ENCODE results near the gene PLA2G1B. TPM values are rescaled to one million over a fixed set of nuclear protein-coding genes. Genes with fewer than 3 reads are reported as not detected.

Gene PLA2G1B
- total RNA-seq, 1 donor from 2014 or later, result not detected

DNA sequence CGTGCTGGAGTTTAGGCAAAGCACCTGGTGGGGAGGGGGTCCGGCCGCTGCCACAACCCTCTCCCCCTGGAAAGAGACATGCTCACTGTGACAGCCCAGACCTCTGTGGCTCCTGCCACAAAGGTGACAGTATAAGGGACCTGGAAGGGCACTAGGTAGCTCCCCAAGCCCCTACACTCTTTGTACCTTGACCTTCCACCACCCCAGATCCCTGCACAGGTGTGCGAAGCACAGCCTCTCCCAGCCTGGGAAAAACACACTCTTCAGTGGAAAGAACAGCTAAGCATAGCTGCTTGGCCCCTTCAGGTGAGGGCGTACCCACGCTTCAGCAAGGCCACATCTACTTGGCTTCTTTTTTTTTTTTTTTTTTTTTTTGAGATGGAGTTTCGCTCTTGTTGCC is 4.9 kb upstream of the PLA2G1B start:
- Mint-ChIP-seq H3K9me3 (peaks cover 11% of the 10 kb centered on the region), H3K4me3 (no peak overlapping the region), H3K36me3 (ENCODE audit: low read depth) (peaks cover 10% of the 10 kb centered on the region), H3K27ac (ENCODE audit: unreplicated experiment) (no peak overlapping the region), H3K27me3 (ENCODE audit: low read depth) (peaks cover 4% of the 10 kb centered on the region), H3K4me1 (no peaks in the 10 kb centered on the region)
- no peak for DNase-seq (ENCODE audit: low read depth, low spot score)
- TF ChIP-seq CTCF (conservative IDR thresholded peaks at IDR 0.05), result no peak

DNA sequence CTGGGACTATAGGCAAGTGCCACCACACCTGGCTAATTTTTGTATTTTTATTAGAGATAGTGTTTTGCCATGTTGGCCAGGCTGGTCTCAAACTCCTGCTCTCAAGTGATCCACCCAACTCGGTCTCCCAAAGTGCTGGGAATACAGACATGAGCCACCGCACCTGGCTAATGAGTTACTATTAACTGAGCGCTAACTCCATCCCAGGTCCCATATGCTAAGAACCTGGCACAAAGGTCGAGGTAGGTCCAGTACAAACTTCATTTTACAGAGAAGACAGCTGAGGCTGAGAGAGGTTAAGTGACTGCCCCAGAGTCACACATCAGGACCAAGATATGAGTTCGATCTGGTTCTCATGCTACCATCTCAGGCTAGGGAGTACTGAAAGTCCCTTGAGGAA is 4.5 kb upstream of the PLA2G1B start:
- TF ChIP-seq CTCF (conservative IDR thresholded peaks at IDR 0.05), result no peak
- H3K4me3 Mint-ChIP-seq, result no peak overlapping the region
- DNase-seq (ENCODE audit: low read depth, low spot score), result no peak
- H3K4me1 Mint-ChIP-seq, result no peaks in the 10 kb centered on the region
- H3K9me3 Mint-ChIP-seq, result peaks cover 9% of the 10 kb centered on the region
- peaks cover 4% of the 10 kb centered on the region for H3K27me3 Mint-ChIP-seq (ENCODE audit: low read depth)
- no peak overlapping the region for H3K27ac Mint-ChIP-seq (ENCODE audit: unreplicated experiment)
- H3K36me3 Mint-ChIP-seq (ENCODE audit: low read depth), result peaks cover 8% of the 10 kb centered on the region

DNA sequence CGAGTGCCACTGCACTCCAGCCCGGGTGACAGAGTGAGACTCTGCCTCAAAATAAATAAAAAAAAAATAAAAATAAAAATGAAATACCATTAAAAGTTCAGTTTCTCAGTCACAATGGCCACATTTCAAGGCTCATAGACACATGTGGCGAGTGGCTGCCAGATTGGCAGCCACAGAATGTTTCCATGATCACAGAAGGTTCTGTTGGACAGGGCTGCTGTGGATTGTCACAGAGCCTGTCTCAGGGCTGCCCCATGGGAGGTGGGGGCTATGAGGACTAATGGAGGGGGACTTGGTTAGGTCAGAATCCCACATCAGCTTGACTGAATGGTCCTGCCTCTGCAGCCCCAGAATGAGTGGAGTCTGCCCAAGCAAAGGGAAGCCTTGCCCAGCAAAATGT is 3.8 kb upstream of the PLA2G1B start:
- no peak overlapping the region for H3K4me3 Mint-ChIP-seq
- no peak for TF ChIP-seq CTCF (conservative IDR thresholded peaks at IDR 0.05)
- no peaks in the 10 kb centered on the region for H3K4me1 Mint-ChIP-seq
- peaks cover 5% of the 10 kb centered on the region for H3K36me3 Mint-ChIP-seq (ENCODE audit: low read depth)
- H3K27ac Mint-ChIP-seq (ENCODE audit: unreplicated experiment), result no peak overlapping the region
- H3K27me3 Mint-ChIP-seq (ENCODE audit: low read depth), result peaks cover 4% of the 10 kb centered on the region
- H3K9me3 Mint-ChIP-seq, result peaks cover 5% of the 10 kb centered on the region
- DNase-seq (ENCODE audit: low read depth, low spot score), result no peak

GRCh38 chr12:120328228-120328627 is 649 bp upstream of the PLA2G1B start:
- Mint-ChIP-seq H3K4me3 (no peak overlapping the region), H3K36me3 (ENCODE audit: low read depth) (no peaks in the 10 kb centered on the region), H3K9me3 (no peaks in the 10 kb centered on the region), H3K27ac (ENCODE audit: unreplicated experiment) (no peak overlapping the region), H3K4me1 (peaks cover 8% of the 10 kb centered on the region), H3K27me3 (ENCODE audit: low read depth) (peaks cover 19% of the 10 kb centered on the region)
- DNase-seq (ENCODE audit: low read depth, low spot score), result no peak
- TF ChIP-seq CTCF (conservative IDR thresholded peaks at IDR 0.05), result no peak

GRCh38 chr12:120324841-120325417 is 2.6 kb downstream of the PLA2G1B start:
- peak overlapping the region; percentile 94 for H3K4me3 Mint-ChIP-seq
- peaks cover 33% of the 10 kb centered on the region for H3K27me3 Mint-ChIP-seq (ENCODE audit: low read depth)
- no peak for DNase-seq (ENCODE audit: low read depth, low spot score)
- H3K27ac Mint-ChIP-seq (ENCODE audit: unreplicated experiment), result no peak overlapping the region
- TF ChIP-seq CTCF (conservative IDR thresholded peaks at IDR 0.05), result no peak
- H3K4me1 Mint-ChIP-seq, result peaks cover 8% of the 10 kb centered on the region
- H3K36me3 Mint-ChIP-seq (ENCODE audit: low read depth), result no peaks in the 10 kb centered on the region
- no peaks in the 10 kb centered on the region for H3K9me3 Mint-ChIP-seq
